MM.1S (cell line): Measurements from ENCODE around the gene FBXW7.
"Not testable (repeated sequence)": the region's sequence is repeated elsewhere in the genome, so short reads cannot be mapped to it uniquely, and the experiment has no call there.

ENCODE experiments used
- DNase-seq: peaks from one replicate; pipeline ENCODE4 v3.0.0-alpha.2; 2015
- H2AFZ ChIP-seq: fragments of 300-600 bp; sonication (generic); 2 replicates; pipeline ENCODE4 v1.6.0; 2016; ENCODE audit warnings: antibody characterized with exemption, low read length
- H3F3A ChIP-seq: fragments of 300-600 bp; sonication (generic); 2 replicates; pipeline ENCODE4 v1.6.1; 2016; ENCODE audit warnings: mild to moderate bottlenecking, antibody characterized with exemption, low read length, moderate library complexity, mixed read lengths; ENCODE audit not compliant: insufficient read depth
- H3K27ac ChIP-seq: fragments of 300-600 bp; sonication (generic); 2 replicates; pipeline ENCODE4 v1.5.1; 2016; ENCODE audit warnings: mild to moderate bottlenecking, low read length
- H3K27me3 ChIP-seq: fragments of 300-600 bp; sonication (generic); replicated peaks from 2 replicates; pipeline ENCODE4 v1.6.0; 2016; ENCODE audit warnings: low read length; ENCODE audit not compliant: insufficient read depth
- H3K36me3 ChIP-seq: fragments of 300-600 bp; sonication (generic); replicated peaks from 2 replicates; pipeline ENCODE4 v1.6.1; 2016; ENCODE audit warnings: mild to moderate bottlenecking, low read length, mixed read lengths; ENCODE audit not compliant: insufficient read depth
- H3K4me1 ChIP-seq: fragments of 300-600 bp; sonication (generic); 2 replicates; pipeline ENCODE4 v1.6.1; 2016; ENCODE audit warnings: low read length, mixed read lengths
- H3K4me2 ChIP-seq: fragments of 300-600 bp; sonication (generic); 2 replicates; pipeline ENCODE4 v1.6.0; 2016; ENCODE audit warnings: low read depth, low read length
- H3K4me3 ChIP-seq: fragments of 300-600 bp; sonication (generic); 2 replicates; pipeline ENCODE4 v1.5.1; 2016; ENCODE audit warnings: low read length, mixed read lengths
- H3K79me2 ChIP-seq: fragments of 300-600 bp; sonication (generic); 2 replicates; pipeline ENCODE4 v1.6.1; 2016; ENCODE audit warnings: mixed run types, low read length, mixed read lengths
- H3K9ac ChIP-seq: fragments of 300-600 bp; sonication (generic); 2 replicates; pipeline ENCODE4 v1.6.1; 2016; ENCODE audit warnings: low read length, mixed read lengths
- H3K9me2 ChIP-seq: fragments of 300-600 bp; sonication (generic); replicated peaks from 2 replicates; pipeline ENCODE4 v1.6.1; 2016; ENCODE audit warnings: mild to moderate bottlenecking, low read length, mixed read lengths; ENCODE audit not compliant: insufficient read depth
- H3K9me3 ChIP-seq: fragments of 300-600 bp; sonication (generic); replicated peaks from 2 replicates; pipeline ENCODE4 v1.6.1; 2016; ENCODE audit warnings: mild to moderate bottlenecking, low read length, mixed read lengths; ENCODE audit not compliant: insufficient read depth
- H4K20me1 ChIP-seq: fragments of 300-600 bp; sonication (generic); 2 replicates; pipeline ENCODE4 v1.6.1; 2016; ENCODE audit warnings: mild to moderate bottlenecking, low read length, moderate library complexity, mixed read lengths; ENCODE audit not compliant: insufficient read depth
- CTCF ChIP-seq: fragments of 300-600 bp; sonication (generic); IDR thresholded peaks from 2 replicates; pipeline ENCODE4 v1.5.1; 2016; ENCODE audit warnings: antibody characterized with exemption, low read length, mixed read lengths
- EZH2 ChIP-seq: fragments of 300-600 bp; sonication (generic); optimal IDR thresholded peaks from 2 replicates; pipeline ENCODE3; 2017; ENCODE audit warnings: low read depth, mild to moderate bottlenecking, antibody characterized with exemption, low read length, mixed read lengths
- EZH2phosphoT487 ChIP-seq: fragments of 300-600 bp; sonication (generic); IDR thresholded peaks from 2 replicates; pipeline ENCODE4 v1.6.1; 2018; ENCODE audit warnings: antibody characterized with exemption, low read length

Gene FBXW7

DNA sequence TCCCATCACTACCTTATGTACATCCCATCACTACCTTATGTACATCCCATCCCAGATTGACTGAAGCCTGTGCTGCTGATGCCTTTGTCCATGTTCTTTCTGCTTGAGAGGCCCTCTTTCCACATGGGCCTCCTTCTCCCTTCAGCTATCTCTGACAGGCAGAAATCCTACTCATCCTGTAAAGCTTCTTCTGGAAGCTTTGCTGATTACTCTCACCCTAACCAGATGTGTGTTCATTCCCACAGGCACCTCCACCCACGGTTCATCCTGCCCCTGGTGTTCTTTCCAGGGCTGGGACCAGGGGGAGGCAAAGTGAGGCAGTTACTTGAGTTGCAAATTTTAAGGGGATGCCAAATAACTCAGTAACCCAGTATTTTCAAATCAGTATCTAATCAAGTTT is 22.5 kb upstream of the FBXW7 start:
- Histone ChIP-seq H2AFZ (no peak overlapping the region; the same call in 1 of the 2 replicates), H3K4me3 (no peak overlapping the region), H3K9me3 (no peaks in the 10 kb centered on the region), H3F3A (peaks cover 10% of the 10 kb centered on the region), H3K27me3 (no peaks in the 10 kb centered on the region), H3K9me2 (no peaks in the 10 kb centered on the region), H3K4me2 (no peak overlapping the region), H3K79me2 (no peaks in the 10 kb centered on the region), H4K20me1 (no peaks in the 10 kb centered on the region), H3K9ac (no peak overlapping the region), H3K27ac (no peak overlapping the region), H3K4me1 (peaks cover 23% of the 10 kb centered on the region), H3K36me3 (no peaks in the 10 kb centered on the region)
- no peak for DNase-seq
- TF ChIP-seq CTCF = no peak
- TF ChIP-seq EZH2phosphoT487 = no peak
- TF ChIP-seq EZH2 = no peak

DNA sequence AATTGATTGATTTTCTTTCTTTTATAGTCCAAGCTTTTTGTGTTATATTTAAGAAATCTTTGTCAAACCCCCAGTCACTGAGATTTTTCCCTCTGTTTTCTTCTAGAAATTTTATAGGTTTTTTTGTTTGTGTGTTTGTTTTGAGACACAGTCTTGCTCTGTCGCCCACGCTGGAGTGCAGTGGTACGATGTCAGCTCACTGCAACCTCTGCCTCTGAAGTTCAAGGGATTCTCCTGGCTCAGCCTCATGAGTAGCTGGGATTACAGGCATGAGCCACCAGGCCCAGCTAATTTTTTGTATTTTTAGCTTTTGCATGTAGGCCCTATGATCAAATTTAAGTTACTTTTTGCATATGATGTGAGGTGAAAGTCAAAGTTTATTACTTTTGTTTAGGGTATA is 20.9 kb upstream of the FBXW7 start:
- Histone ChIP-seq H3K27ac (peak overlapping the region; percentile 85; the same call in 1 of the 2 replicates), H3K9ac (peak overlapping the region; percentile 60; the same call in 1 of the 2 replicates), H3K4me3 (peak overlapping the region; percentile 56), H3K36me3 (no peaks in the 10 kb centered on the region), H3K9me2 (no peaks in the 10 kb centered on the region), H3K27me3 (no peaks in the 10 kb centered on the region), H4K20me1 (no peaks in the 10 kb centered on the region), H2AFZ (peak overlapping the region; percentile 78), H3K9me3 (no peaks in the 10 kb centered on the region), H3K79me2 (no peaks in the 10 kb centered on the region), H3F3A (peaks cover 16% of the 10 kb centered on the region), H3K4me1 (peaks cover 34% of the 10 kb centered on the region), H3K4me2 (peak overlapping the region; percentile 90)
- no peak for TF ChIP-seq EZH2
- TF ChIP-seq EZH2phosphoT487 = no peak
- peak; percentile 17 for DNase-seq

DNA sequence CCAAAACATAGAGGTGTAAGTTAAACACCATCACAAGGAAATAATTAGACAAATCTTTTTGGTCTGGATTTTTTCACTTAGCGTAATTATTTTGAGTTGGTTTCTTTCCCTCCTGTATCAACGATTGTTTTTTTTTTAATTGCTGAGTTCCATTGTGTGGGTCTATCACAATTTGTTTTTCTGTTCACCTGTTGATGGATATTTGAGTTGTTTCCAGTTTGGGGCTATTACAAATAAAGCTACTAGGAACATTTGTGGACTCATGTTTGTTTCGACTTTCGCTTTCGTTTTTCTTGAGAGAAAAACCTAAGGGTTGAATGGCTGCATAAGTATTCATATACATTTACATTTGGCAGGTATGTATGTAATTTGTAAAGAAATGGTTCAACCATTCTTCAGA is 20.4 kb upstream of the FBXW7 start:
- no peaks in the 10 kb centered on the region for H3K79me2 ChIP-seq
- H3K4me2 ChIP-seq = peak overlapping the region; percentile 90
- H3K9ac ChIP-seq = peak overlapping the region; percentile 60
- peaks cover 34% of the 10 kb centered on the region for H3K4me1 ChIP-seq
- H3K27ac ChIP-seq = peak overlapping the region; percentile 85
- H3K9me3 ChIP-seq = no peaks in the 10 kb centered on the region
- DNase-seq = peak; percentile 88
- H2AFZ ChIP-seq = peak overlapping the region; percentile 78
- no peaks in the 10 kb centered on the region for H4K20me1 ChIP-seq
- peak overlapping the region; percentile 56 for H3K4me3 ChIP-seq
- TF ChIP-seq EZH2phosphoT487 = no peak
- no peak for TF ChIP-seq EZH2
- TF ChIP-seq CTCF = no peak
- no peaks in the 10 kb centered on the region for H3K27me3 ChIP-seq
- no peaks in the 10 kb centered on the region for H3K36me3 ChIP-seq
- peaks cover 16% of the 10 kb centered on the region for H3F3A ChIP-seq
- H3K9me2 ChIP-seq = no peaks in the 10 kb centered on the region

DNA sequence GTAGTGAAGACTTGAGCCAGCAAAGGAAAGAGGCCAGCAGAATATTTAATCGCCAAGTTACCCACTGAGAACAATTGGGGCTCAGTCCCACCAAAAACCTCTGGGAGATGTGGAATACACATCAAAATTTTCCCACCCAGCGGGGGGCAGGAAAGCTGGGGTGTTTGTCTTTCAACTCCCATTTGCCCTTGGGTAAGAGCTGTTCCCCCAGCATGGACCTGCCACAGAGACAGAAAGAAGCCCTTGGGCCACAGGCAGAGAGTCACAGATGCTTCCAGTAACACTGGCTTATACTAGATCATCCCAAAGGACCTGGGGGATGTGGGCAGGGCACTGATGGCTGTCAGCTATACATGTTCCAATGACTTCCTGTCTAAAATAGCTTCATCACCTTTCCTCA is 18.9 kb upstream of the FBXW7 start:
- Histone ChIP-seq H2AFZ (no peak overlapping the region), H3K36me3 (no peaks in the 10 kb centered on the region), H3K9me2 (no peaks in the 10 kb centered on the region), H3K4me3 (no peak overlapping the region), H3K9me3 (no peaks in the 10 kb centered on the region), H3K27me3 (no peaks in the 10 kb centered on the region), H3K79me2 (no peaks in the 10 kb centered on the region), H3K4me1 (peaks cover 34% of the 10 kb centered on the region), H3K27ac (no peak overlapping the region), H4K20me1 (no peaks in the 10 kb centered on the region), H3F3A (peaks cover 16% of the 10 kb centered on the region), H3K4me2 (peak overlapping the region; percentile 12; the same call in 1 of the 2 replicates), H3K9ac (no peak overlapping the region)
- DNase-seq = no peak
- TF ChIP-seq CTCF (no peak), EZH2 (no peak), EZH2phosphoT487 (no peak)

DNA sequence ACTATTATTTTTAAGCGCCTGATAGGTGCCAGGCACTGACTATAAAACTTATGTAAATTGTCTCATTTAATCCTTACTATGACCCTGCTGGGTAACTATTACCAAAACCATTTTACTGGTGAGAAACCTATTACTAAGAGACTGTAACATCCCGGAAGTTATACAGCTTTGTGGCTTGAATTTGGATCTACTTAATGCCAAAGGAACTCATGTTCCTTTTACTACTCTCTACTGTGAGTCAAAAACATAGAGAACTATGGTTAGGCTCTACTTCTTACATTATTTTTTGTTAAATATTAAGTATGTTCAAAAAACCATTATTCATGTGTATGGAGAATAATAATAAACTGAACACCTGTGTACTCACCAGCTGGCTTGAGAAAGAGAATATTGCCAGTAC is 14.8 kb upstream of the FBXW7 start:
- H3K4me2 ChIP-seq, H3K36me3 ChIP-seq, H3K4me3 ChIP-seq, H3K9me3 ChIP-seq, DNase-seq, H4K20me1 ChIP-seq, H3K79me2 ChIP-seq, H3F3A ChIP-seq, H3K9me2 ChIP-seq, H3K27ac ChIP-seq, H3K27me3 ChIP-seq, H2AFZ ChIP-seq, H3K9ac ChIP-seq: not testable (repeated sequence)
- peaks cover 30% of the 10 kb centered on the region for H3K4me1 ChIP-seq
